Vagina (tissue), 2 donors: Measurements from ENCODE around the gene RING1. TPM values are rescaled to one million over a fixed set of nuclear protein-coding genes. Genes with fewer than 3 reads are reported as not detected.

Experiments used
- DNase-seq, 2 donors: peaks; one replicate each; pipeline ENCODE4 v3.0.0-alpha.2; 2017; ENCODE audit errors: extremely low spot score in 2 of 2
- H3K27ac ChIP-seq: fragments of 200-600 bp; sonication (generic); one replicate; pipeline ENCODE4 v1.5.1; 2019
- H3K27me3 ChIP-seq: fragments of 200-600 bp; sonication (generic); one replicate; pipeline ENCODE4 v1.5.1; 2019
- H3K36me3 ChIP-seq, 2 donors: fragments of 200-600 bp; sonication (generic); one replicate each; pipeline ENCODE4 v1.5.1; 2017 to 2019
- H3K4me1 ChIP-seq: fragments of 200-600 bp; sonication (generic); one replicate; pipeline ENCODE4 v1.5.1; 2019
- H3K4me3 ChIP-seq, 2 donors: fragments of 200-600 bp; sonication (generic); 1 replicate in 1 of 2; 2 replicates in 1 of 2; pipeline ENCODE4 v1.5.1; 2016 to 2019
- H3K9me3 ChIP-seq: fragments of 200-600 bp; sonication (generic); one replicate; pipeline ENCODE4 v1.5.1; 2019
- POLR2A ChIP-seq, 2 donors: fragments of 450-650 bp; IDR thresholded peaks; one replicate each; pipeline ENCODE4 v1.6.1; 2017; ENCODE audit warnings: antibody characterized with exemption in 2 of 2, mild to moderate bottlenecking in 2 of 2, moderate library complexity in 2 of 2
- POLR2AphosphoS5 ChIP-seq, 2 donors: sonication (generic); formaldehyde crosslinking; IDR thresholded peaks; one replicate each; pipeline ENCODE4 v1.9.0; 2017; ENCODE audit warnings: antibody characterized with exemption in 2 of 2, mild to moderate bottlenecking in 2 of 2, low read depth in 1 of 2; ENCODE audit not compliant: insufficient read depth in 1 of 2
- intact Hi-C: fragments of 100-400 bp; cut with DNase I; formaldehyde crosslinking; loops from one replicate; pipeline ENCODE4 v1.15.1; 2023
- total RNA-seq: library from RNA; depleted of rRNA; stranded (reverse); fragments of >200 nt; gene quantifications from one replicate; pipeline ENCODE4 v1.2.3, GENCODE V29; 2016
- TF ChIP-seq, protein P1 (sequence below), 3 experiments: fragments of 450-650 bp in 2 of 3; fragments of 200-600 bp in 1 of 3; sonication (generic) in 1 of 3; IDR thresholded peaks; one replicate each; pipeline ENCODE4 v1.5.1; 2017 to 2019; ENCODE audit warnings: antibody characterized with exemption in 3 of 3, mild to moderate bottlenecking in 2 of 3, moderate library complexity in 2 of 3

Gene RING1
- total RNA-seq, 1 donor from 2014 or later = 32.7 TPM

DNA sequence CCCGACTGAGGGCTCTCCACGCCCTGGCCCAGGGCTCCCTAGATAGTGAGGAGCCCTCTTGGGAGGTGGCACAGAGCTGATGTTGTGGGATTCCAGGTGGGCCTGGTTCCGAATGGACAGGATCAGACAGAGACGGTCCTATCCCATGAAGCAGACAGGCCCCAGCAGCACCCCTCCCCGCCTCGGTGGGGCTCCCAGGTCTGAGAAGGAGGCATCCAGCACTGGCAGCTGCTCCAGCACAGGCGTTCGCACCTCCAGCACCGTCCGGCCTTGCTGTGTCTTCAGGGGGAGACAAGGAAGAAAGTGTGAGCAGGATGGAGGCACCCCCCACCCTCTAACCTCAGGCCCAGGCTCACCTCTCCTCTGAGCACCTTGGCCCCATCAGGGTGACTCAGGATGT lies 44.8 kb upstream of the RING1 start:
- DNase-seq = no peak
- H3K9me3 ChIP-seq = no peaks in the 10 kb centered on the region
- no peak for TF ChIP-seq POLR2AphosphoS5 (IDR thresholded peaks at IDR 0.05; ENCODE audit: insufficient read depth in 1 of 2, low read depth in 1 of 2)
- no peak for TF ChIP-seq POLR2A (IDR thresholded peaks at IDR 0.05)
- TF ChIP-seq, protein P1, sequence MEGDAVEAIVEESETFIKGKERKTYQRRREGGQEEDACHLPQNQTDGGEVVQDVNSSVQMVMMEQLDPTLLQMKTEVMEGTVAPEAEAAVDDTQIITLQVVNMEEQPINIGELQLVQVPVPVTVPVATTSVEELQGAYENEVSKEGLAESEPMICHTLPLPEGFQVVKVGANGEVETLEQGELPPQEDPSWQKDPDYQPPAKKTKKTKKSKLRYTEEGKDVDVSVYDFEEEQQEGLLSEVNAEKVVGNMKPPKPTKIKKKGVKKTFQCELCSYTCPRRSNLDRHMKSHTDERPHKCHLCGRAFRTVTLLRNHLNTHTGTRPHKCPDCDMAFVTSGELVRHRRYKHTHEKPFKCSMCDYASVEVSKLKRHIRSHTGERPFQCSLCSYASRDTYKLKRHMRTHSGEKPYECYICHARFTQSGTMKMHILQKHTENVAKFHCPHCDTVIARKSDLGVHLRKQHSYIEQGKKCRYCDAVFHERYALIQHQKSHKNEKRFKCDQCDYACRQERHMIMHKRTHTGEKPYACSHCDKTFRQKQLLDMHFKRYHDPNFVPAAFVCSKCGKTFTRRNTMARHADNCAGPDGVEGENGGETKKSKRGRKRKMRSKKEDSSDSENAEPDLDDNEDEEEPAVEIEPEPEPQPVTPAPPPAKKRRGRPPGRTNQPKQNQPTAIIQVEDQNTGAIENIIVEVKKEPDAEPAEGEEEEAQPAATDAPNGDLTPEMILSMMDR (IDR thresholded peaks at IDR 0.05) = no peak
- H3K4me3 ChIP-seq = no peak overlapping the region
- intact Hi-C loops = loop anchor here (5.0 to 10.0 kb wide), 2 partner anchors 84 to 279 kb away; no protein-coding TSS in a partner anchor
- peaks cover 18% of the 10 kb centered on the region for H3K4me1 ChIP-seq
- H3K27me3 ChIP-seq = no peaks in the 10 kb centered on the region
- no peaks in the 10 kb centered on the region for H3K36me3 ChIP-seq
- H3K27ac ChIP-seq = no peak overlapping the region

DNA sequence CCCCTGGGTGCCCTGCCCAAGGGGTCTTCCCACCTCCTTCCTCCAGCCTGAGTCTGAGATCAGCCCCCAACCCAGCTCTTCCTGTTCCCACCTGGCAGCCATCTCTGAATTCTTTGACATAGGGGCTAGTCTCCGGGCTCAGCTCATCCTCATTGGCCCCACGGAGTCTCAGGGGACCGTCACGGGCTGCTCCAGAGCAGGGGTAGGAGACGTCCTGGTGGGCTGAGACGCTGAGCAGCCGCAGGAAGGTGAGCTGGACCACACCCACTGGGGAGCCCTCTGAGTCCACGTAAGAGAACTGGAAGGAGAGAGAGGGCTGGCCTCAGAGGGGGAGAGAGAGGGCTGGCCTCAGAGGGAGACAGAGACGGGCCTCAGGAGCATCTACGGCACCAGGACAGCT lies 44.1 kb upstream of the RING1 start:
- Histone ChIP-seq H3K27ac (no peak overlapping the region), H3K4me1 (peaks cover 18% of the 10 kb centered on the region), H3K9me3 (no peaks in the 10 kb centered on the region), H3K27me3 (no peaks in the 10 kb centered on the region), H3K36me3 (no peaks in the 10 kb centered on the region), H3K4me3 (no peak overlapping the region)
- intact Hi-C loops = loop anchor here (5.0 to 10.0 kb wide), 2 partner anchors 83 to 279 kb away; no protein-coding TSS in a partner anchor
- DNase-seq = no peak
- TF ChIP-seq POLR2A (IDR thresholded peaks at IDR 0.05) (no peak), POLR2AphosphoS5 (IDR thresholded peaks at IDR 0.05; ENCODE audit: insufficient read depth in 1 of 2, low read depth in 1 of 2) (no peak)
- TF ChIP-seq, protein P1 (IDR thresholded peaks at IDR 0.05) = no peak

DNA sequence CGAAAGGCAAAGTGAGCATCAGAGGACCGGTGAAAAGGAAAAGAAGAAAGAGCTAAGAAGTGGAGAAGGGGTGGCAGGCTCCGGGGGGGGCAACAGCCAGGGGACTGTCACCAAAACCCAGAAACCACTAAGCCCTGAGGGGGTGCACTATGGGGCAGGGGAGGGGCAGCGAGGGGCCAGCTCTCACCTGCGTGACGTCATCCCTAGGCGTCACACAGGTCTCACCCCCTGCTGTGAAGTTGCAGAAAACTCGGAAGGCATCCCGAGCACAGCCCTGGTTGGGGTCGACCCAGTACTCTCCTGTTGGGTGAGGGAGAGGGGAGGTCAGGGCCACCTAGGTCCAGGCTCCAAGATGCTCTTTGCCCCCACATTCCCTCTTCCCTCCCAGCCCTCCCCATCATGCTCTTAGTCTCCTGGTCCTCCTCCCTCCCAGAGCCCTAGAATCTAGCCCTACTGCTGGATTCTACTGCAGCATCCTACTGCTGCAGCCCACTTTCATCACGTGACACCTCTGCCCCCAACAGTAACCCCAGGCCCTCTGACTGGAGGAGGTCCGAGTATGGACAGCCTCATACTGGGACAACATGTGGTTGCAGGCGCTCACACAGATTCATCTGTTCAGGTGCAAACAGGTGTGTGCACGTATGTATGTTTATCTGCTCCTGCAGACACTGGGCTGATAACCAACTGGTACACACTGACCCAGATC lies 43.5 kb upstream of the RING1 start:
- intact Hi-C loops = loop anchor here (5.0 to 10.0 kb wide), 2 partner anchors 82 to 280 kb away; no protein-coding TSS in a partner anchor
- H3K27ac ChIP-seq = no peak overlapping the region
- H3K4me3 ChIP-seq = no peak overlapping the region
- no peaks in the 10 kb centered on the region for H3K36me3 ChIP-seq
- DNase-seq = no peak
- H3K4me1 ChIP-seq = peaks cover 18% of the 10 kb centered on the region
- no peaks in the 10 kb centered on the region for H3K27me3 ChIP-seq
- no peaks in the 10 kb centered on the region for H3K9me3 ChIP-seq
- TF ChIP-seq, protein P1 (IDR thresholded peaks at IDR 0.05) = no peak
- no peak for TF ChIP-seq POLR2A (IDR thresholded peaks at IDR 0.05)
- no peak for TF ChIP-seq POLR2AphosphoS5 (IDR thresholded peaks at IDR 0.05; ENCODE audit: insufficient read depth in 1 of 2, low read depth in 1 of 2)

DNA sequence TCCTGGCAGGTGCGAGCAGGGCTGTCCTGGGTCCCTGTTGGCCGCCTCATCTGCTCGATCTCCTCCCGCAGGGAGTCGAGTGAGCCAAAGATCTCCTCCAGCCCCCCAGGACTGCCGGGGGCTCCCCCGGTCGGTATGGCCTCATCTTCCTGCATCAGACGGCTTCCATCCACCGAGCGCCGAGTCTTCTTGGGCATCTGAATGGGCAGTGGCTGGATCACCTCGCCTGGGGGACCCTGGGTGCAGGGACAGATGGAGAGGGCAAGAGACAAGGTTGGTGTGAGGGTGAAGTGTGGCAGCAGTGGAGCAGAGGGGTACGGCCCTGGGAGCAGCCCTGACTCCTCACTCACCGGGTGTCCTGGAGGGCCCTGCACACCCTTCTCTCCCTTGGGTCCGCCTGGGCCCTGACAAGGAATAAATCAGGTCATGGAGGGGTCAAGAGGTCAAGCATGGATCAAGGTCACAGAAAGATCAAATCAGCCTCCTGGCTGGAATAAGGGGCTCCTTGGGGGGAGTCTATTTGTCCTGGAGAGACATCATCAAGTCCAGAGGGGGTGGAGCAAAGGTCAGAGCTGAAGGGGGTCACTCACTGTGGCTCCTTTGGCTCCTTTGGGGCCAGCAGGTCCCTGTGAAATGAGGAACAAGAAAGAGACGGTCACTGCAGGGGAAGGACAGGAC lies 42.6 kb upstream of the RING1 start:
- TF ChIP-seq, protein P1 (IDR thresholded peaks at IDR 0.05) = no peak
- no peak for TF ChIP-seq POLR2A (IDR thresholded peaks at IDR 0.05)
- TF ChIP-seq POLR2AphosphoS5 (IDR thresholded peaks at IDR 0.05; ENCODE audit: insufficient read depth in 1 of 2, low read depth in 1 of 2) = no peak
- no peaks in the 10 kb centered on the region for H3K27me3 ChIP-seq
- intact Hi-C loops = loop anchor here (10.0 kb wide), 1 partner anchor 281 kb away; no protein-coding TSS in a partner anchor
- no peaks in the 10 kb centered on the region for H3K36me3 ChIP-seq
- H3K9me3 ChIP-seq = no peaks in the 10 kb centered on the region
- DNase-seq = no peak
- H3K4me3 ChIP-seq = no peak overlapping the region
- H3K4me1 ChIP-seq = peaks cover 16% of the 10 kb centered on the region
- H3K27ac ChIP-seq = no peak overlapping the region
